EH (cell line): ENCODE results near the gene ZNF581.

Source experiments
- DNase-seq: peaks from one replicate; pipeline ENCODE4 v3.0.0-alpha.2; 2015; ENCODE audit warnings: low read depth

Gene ZNF581

DNA sequence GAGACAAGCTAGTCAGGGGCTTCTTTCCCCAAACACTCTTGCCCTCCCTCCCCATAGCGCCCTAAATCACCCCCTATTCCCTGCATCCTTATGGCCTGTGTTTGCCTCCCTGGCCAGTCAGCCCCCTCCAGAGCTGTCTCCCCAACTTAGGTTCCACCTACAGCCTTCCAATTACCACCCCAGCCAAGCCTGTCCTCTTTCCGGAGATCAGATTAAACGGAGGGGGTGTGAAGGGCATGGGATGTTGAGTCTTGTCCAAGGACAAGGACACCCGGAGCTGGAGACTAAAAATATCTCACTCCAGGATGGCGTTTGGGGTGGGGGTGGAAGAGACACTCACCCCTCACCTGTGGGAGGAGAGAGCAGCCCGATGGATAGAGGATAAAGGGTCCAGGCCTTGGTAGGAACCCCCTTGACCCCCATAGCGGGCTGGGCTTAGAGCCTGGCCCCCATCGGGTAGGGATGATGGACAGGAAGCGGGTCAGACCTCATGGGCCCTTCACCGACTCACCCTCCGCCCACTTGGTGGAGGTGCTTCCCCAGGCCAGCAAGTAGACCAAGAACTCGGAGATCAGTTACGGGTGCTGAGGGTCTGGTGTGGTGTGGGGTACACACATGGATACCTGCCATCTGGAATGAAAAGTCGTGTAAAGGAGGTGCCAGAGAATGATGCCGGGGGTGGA, 32.0 kb upstream of the ZNF581 start:
- no peak for DNase-seq

DNA sequence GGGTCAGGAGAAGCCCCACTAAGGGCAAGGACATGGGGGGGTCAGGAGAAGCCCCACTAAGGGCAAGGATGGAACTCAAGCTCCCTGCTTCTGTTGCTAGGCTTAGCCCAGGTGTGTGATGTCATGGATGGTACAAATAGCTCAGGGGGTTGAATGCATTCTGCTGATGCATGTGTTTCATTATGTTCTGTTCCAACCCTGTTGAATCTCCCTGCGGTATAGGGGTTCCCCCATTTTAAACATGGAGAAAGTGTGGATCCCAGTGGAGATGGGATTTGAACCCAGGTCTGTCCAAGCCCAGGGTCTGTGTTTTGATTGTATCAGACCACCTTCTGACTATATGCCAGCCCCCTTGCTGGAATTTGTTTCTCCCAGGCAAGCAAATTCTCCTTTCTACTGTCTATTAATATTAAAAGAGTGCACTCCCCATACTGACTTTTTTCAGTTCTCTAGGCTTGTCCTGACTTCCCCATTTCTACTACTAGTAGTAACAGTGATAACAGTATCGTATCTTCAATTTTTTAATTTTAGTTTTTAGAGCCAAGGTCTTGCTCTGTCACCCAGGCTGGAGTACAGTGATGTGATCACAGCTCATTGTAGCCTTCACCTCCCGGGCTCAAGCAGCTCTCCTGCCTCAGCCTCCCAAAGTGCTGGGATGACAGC, 31.3 kb upstream of the ZNF581 start:
- DNase-seq = no peak

GRCh38 chr19:55613396-55613795, 30.1 kb upstream of the ZNF581 start:
- DNase-seq = no peak

GRCh38 chr19:55613930-55614710, 29.3 kb upstream of the ZNF581 start:
- no peak for DNase-seq

GRCh38 chr19:55614711-55615542, 28.5 kb upstream of the ZNF581 start:
- DNase-seq = no peak

- DNase-seq = no peak
Measured at GRCh38 chr19:55615543-55616394, 27.7 kb upstream of the ZNF581 start.

DNA sequence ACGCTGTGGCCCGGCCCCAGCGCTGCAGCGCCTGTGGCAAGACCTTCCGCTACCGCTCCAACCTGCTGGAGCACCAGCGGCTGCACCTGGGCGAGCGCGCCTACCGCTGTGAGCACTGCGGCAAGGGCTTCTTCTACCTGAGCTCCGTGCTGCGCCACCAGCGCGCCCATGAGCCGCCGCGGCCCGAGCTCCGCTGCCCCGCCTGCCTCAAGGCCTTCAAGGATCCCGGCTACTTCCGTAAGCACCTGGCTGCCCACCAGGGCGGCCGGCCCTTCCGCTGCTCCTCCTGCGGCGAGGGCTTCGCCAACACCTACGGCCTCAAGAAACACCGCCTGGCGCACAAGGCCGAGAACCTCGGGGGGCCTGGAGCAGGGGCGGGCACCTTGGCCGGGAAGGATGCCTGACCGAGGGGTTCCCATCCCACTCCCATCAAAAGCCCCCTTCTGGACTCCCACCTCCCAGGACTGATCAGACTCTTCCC, 27.0 kb upstream of the ZNF581 start:
- DNase-seq = no peak

- no peak for DNase-seq
Measured at GRCh38 chr19:55617426-55617825, 26.0 kb upstream of the ZNF581 start.

- no peak for DNase-seq
Measured at GRCh38 chr19:55618426-55618825, 25.0 kb upstream of the ZNF581 start.

GRCh38 chr19:55619286-55619685, 24.2 kb upstream of the ZNF581 start:
- DNase-seq = peak; percentile 39

- DNase-seq = no peak
Measured at GRCh38 chr19:55620410-55621204, 22.8 kb upstream of the ZNF581 start.

GRCh38 chr19:55621205-55621672, 22.2 kb upstream of the ZNF581 start:
- DNase-seq = no peak

DNA sequence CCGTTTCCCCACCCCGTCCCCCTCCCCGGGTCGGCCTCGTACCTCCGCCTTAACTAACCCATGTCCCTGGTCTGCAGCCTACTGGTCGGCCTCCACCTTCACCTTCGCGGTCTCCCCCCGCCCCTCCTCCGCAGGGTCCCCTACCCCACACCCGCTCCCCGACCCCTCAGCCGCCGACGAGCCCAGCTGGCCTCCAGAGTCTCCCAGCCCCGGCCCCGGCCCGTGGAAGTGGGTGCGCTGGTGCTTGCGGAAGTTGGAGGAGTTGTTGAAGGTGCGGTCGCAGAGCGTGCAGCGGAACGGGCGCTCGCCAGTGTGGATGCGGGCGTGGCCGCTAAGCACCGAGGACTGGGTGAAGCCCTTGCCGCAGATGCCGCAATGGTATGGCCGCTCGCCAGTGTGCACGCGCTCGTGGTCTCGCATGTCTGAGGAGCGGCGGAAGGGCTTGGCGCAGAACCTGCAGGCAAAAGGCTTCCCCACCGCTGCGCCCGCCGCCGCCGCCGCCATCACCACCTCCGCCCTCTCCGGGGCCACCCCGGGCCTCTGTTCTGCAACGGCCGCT, 21.7 kb upstream of the ZNF581 start:
- no peak for DNase-seq

- DNase-seq = no peak
Measured at GRCh38 chr19:55622242-55622969, 21.0 kb upstream of the ZNF581 start.

DNA sequence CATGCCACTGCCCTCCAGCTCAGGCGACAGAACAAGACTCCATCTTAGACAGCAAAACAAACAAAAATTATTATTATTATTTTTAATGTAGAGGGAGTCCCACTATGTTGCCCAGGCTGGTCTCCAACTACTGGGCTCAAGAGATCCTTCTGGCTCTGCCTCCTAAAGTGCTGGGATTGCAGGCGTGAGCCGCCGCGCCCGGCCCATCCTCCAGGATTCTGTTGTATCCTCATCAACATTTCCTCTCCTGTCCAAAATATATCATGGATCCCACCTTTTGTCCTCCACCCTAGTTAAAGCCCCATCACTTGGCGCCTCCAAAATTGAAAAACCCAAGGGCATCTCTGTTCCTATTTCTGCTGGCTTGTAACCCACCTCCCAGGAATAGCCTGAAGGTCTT, 20.3 kb upstream of the ZNF581 start:
- DNase-seq = no peak

DNA sequence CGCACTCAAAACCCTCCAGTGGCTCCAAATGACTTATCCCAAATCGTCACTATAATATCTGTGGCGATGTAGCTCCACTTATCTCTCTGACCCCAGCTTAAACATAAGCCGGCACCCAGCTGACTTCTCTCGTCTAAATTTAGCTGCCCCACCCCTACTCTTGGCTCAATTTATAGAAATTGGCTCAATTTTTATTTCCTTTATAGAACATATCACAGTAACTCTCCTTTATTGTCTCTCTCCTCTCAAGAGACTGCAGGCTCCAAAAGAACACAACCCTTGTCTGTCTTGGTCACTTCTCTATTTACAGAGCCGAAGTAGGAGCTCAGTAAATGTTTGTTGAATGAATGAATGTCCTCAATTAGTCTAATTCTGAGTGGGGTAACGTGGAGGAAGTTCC, 19.9 kb upstream of the ZNF581 start:
- no peak for DNase-seq

DNA sequence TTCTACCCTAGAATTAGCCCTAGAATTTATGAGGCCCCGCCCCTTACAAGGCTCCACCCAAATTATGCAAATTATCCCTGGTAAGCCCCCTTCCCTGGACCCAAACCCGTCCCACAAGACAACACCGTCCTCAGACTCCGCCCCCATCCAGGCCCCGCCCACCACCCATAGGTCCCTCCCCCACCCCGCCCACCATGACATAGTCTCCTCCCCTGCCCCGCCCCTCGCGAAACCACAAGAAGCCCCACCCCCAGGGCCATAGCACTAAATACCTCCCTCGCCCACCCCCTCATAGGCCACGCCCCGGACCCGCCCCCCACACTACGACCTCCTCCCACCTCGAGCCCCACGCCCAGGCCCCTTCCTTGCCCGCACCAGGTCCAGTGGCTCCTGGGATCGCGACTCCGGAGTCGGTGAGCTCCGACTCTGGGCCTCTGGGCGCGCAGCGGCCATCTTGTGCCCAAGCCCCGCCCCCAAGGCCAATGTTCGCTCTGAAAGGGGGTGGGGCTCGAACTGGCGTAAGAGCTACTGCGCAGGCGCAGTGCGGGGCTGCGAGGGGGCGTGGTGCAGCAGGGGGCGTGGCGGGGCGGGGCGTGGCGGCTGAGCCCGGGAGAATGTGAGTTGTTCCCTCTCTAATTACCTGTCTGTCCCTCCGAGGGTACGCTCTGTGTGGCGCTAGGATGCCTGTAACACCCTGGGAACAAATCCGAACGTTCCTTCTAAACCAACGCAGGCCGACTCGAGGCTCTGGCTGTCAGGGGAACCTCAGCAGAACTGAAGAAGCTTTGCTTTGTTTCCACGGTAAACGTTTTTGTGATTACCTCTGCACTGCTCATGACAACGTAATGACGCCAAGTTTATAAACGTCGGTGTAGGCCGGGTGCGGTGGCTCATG, 19.1 kb upstream of the ZNF581 start, which contains the start of gene ZNF784:
TSS of gene ZNF784 (minus strand) at position 458 of the 895 bp plus-strand sequence. CDS start at position 453, 5 bp downstream.
- peak; percentile 91 for DNase-seq

GRCh38 chr19:55625004-55625326, 18.5 kb upstream of the ZNF581 start:
- DNase-seq = no peak
